Fibroblast of lung (primary cell): ENCODE results near the gene TTLL12. TPM values are rescaled to one million over a fixed set of nuclear protein-coding genes. Genes with fewer than 3 reads are reported as not detected.
A peak's percentile ranks its signal among the peaks of the same experiment; 100 is the strongest.

Experiments
- DNase-seq, 2 donors: peaks; one replicate each; pipeline versions ENCODE4 v3.0.0 to v3.0.0-alpha.2; 2010; ENCODE audit warnings: low read depth in 2 of 2
- H2AFZ ChIP-seq: 2 replicates; pipeline ENCODE4 v1.5.1; 2012; ENCODE audit warnings: low read length, control low read depth, inconsistent platforms
- H3K27ac ChIP-seq: 2 replicates; pipeline ENCODE4 v1.5.1; 2011; ENCODE audit warnings: low read length, control low read depth; ENCODE audit not compliant: insufficient read depth
- H3K27me3 ChIP-seq: 2 replicates; pipeline ENCODE4 v1.5.1; 2011; ENCODE audit warnings: mild to moderate bottlenecking, low read length; ENCODE audit not compliant: control insufficient read depth, insufficient read depth
- H3K36me3 ChIP-seq: 2 replicates; pipeline ENCODE4 v1.5.1; 2011; ENCODE audit warnings: low read length; ENCODE audit not compliant: control insufficient read depth, insufficient read depth
- H3K4me1 ChIP-seq: 2 replicates; pipeline ENCODE4 v1.5.1; 2011; ENCODE audit warnings: low read length; ENCODE audit not compliant: control insufficient read depth, insufficient read depth; ENCODE audit errors: extremely low read depth
- H3K4me2 ChIP-seq: 2 replicates; pipeline ENCODE4 v1.5.1; 2011; ENCODE audit warnings: low read length, control low read depth; ENCODE audit not compliant: insufficient read depth; ENCODE audit errors: extremely low read depth
- H3K4me3 ChIP-seq, 4 experiments: fragments of 200-600 bp in 1 of 4; sonication (generic) in 1 of 4; replicated peaks in 1 of 4; 2 replicates each; pipeline ENCODE4 v1.5.1; 2011 to 2016; ENCODE audit warnings: low read length in 4 of 4, low read depth in 3 of 4, mild to moderate bottlenecking in 3 of 4, control low read depth in 2 of 4, inconsistent platforms in 1 of 4, mixed read lengths in 1 of 4; ENCODE audit not compliant: insufficient read depth in 1 of 4; ENCODE audit errors: control extremely low read depth in 1 of 4
- H3K79me2 ChIP-seq: 2 replicates; pipeline ENCODE4 v1.5.1; 2012; ENCODE audit warnings: mild to moderate bottlenecking, low read length, inconsistent platforms; ENCODE audit not compliant: control insufficient read depth, insufficient read depth
- H3K9ac ChIP-seq: 2 replicates; pipeline ENCODE4 v1.5.1; 2011; ENCODE audit warnings: mild to moderate bottlenecking, low read length, control low read depth; ENCODE audit not compliant: insufficient read depth
- H3K9me3 ChIP-seq: 2 replicates; pipeline ENCODE4 v1.5.1; 2012; ENCODE audit warnings: low read depth, low read length; ENCODE audit not compliant: control insufficient read depth, insufficient read depth
- H4K20me1 ChIP-seq: 2 replicates; pipeline ENCODE4 v1.5.1; 2011; ENCODE audit warnings: low read length; ENCODE audit not compliant: control insufficient read depth, insufficient read depth; ENCODE audit errors: extremely low read depth
- CTCF ChIP-seq, 2 donors: IDR thresholded peaks in 1 of 2; conservative IDR thresholded peaks in 1 of 2; 1 replicate in 1 of 2; 2 replicates in 1 of 2; pipeline ENCODE4 v1.5.1; 2011 to 2012; ENCODE audit warnings: low read length in 2 of 2, control low read depth in 1 of 2, inconsistent platforms in 1 of 2, low read depth in 1 of 2, mild to moderate bottlenecking in 1 of 2
- EZH2 ChIP-seq: IDR thresholded peaks from 2 replicates; pipeline ENCODE4 v1.5.1; 2012; ENCODE audit warnings: low read length, control low read depth, mild to moderate bottlenecking; ENCODE audit errors: missing control alignments
- polyA plus RNA-seq, 2 donors: library from polyadenylated mRNA; depleted of rRNA in 1 of 2; stranded (reverse) in 1 of 2; unstranded in 1 of 2; fragments of >200 nt; gene quantifications; 2 replicates each; pipeline ENCODE4 v1.2.1, GENCODE V29; 2011 to 2012; ENCODE audit warnings: missing spikeins in 1 of 2
- total RNA-seq: library from RNA; depleted of rRNA; stranded (reverse); fragments of >200 nt; gene quantifications from 2 replicates; pipeline ENCODE4 v1.2.1, GENCODE V29; 2014

TTLL12 gene
- total and polyA plus RNA-seq, 2 donors (not counting 1 experiment from before 2014, with no cell fraction given), result 6.0 to 14.7 TPM

DNA sequence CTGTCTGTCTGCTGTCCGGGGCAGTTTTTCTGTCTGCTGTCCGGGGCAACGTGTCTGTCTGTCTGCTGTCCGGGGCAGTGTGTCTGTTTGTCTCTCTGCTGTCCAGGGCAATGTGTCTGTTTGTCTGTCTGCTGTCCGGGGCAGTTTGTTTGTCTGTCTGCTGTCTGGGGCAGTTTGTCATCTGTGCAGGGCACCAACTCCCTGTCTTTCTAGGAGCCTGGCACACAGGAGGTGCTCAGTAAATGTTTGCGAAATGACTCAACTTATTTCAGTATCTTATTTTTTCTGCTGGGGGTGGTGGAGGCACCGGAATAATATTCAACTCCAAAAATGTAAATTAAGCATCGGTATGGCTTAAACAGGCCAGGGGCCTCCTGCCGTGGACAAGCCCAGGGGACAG lies 12.0 kb upstream of the TTLL12 start:
- H2AFZ ChIP-seq, result no peak overlapping the region
- no peaks in the 10 kb centered on the region for H4K20me1 ChIP-seq
- peaks cover 12% of the 10 kb centered on the region for H3K27me3 ChIP-seq
- no peak for TF ChIP-seq CTCF (conservative IDR thresholded peaks at IDR 0.05 in 1 of 2, IDR thresholded peaks at IDR 0.05 in 1 of 2; ENCODE audit: low read depth in 1 of 2, low read length in 2 of 2)
- TF ChIP-seq EZH2, result no peak
- no peak overlapping the region for H3K9ac ChIP-seq
- no peak for DNase-seq
- no peak overlapping the region for H3K4me2 ChIP-seq
- no peaks in the 10 kb centered on the region for H3K79me2 ChIP-seq
- H3K9me3 ChIP-seq, result no peaks in the 10 kb centered on the region
- H3K36me3 ChIP-seq, result no peaks in the 10 kb centered on the region
- no peak overlapping the region for H3K4me3 ChIP-seq
- no peaks in the 10 kb centered on the region for H3K4me1 ChIP-seq
- H3K27ac ChIP-seq, result no peak overlapping the region

DNA sequence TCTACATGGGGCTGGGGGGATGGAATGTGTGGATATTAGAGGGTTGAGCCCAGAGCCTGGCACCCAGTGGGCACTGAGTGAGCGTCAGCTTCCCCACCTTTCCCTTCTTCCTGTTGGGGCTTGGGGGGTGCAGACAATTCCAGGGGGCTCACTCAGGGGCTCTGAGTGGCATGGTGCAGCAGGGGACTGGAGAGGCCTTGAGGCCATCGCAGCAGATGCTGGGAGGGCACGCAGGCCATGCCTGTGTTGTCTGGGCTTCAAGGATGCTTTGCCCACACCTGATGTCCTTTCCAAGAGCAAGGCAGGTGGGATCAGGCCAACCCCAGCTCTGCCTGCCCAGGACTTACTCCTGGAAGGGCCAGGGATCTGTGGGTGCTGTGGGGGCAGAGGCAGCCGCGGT lies 11.2 kb upstream of the TTLL12 start:
- no peaks in the 10 kb centered on the region for H3K9me3 ChIP-seq
- TF ChIP-seq EZH2 (no peak), CTCF (conservative IDR thresholded peaks at IDR 0.05 in 1 of 2, IDR thresholded peaks at IDR 0.05 in 1 of 2; ENCODE audit: low read depth in 1 of 2, low read length in 2 of 2) (no peak)
- H3K79me2 ChIP-seq, result no peaks in the 10 kb centered on the region
- H4K20me1 ChIP-seq, result no peaks in the 10 kb centered on the region
- H3K4me3 ChIP-seq, result no peak overlapping the region
- no peak overlapping the region for H2AFZ ChIP-seq
- DNase-seq, result no peak
- H3K4me2 ChIP-seq, result no peak overlapping the region
- no peaks in the 10 kb centered on the region for H3K4me1 ChIP-seq
- H3K27ac ChIP-seq, result no peak overlapping the region
- peaks cover 12% of the 10 kb centered on the region for H3K27me3 ChIP-seq
- no peaks in the 10 kb centered on the region for H3K36me3 ChIP-seq
- no peak overlapping the region for H3K9ac ChIP-seq

- H2AFZ ChIP-seq, result no peak overlapping the region
Observed at GRCh38 chr22:43197271-43197941, 10.5 kb upstream of the TTLL12 start.

More at GRCh38 chr22:43197271-43197941, 10.5 kb upstream of the TTLL12 start:
- Histone ChIP-seq H3K36me3 (no peaks in the 10 kb centered on the region), H3K4me3 (no peak overlapping the region), H3K9me3 (no peaks in the 10 kb centered on the region), H3K27ac (no peak overlapping the region), H3K4me2 (no peak overlapping the region), H4K20me1 (no peaks in the 10 kb centered on the region), H3K79me2 (no peaks in the 10 kb centered on the region), H3K9ac (no peak overlapping the region), H3K27me3 (peaks cover 9% of the 10 kb centered on the region), H3K4me1 (no peaks in the 10 kb centered on the region)
- DNase-seq, result peak in 1 of 2 donors; percentile 55
- TF ChIP-seq CTCF (conservative IDR thresholded peaks at IDR 0.05 in 1 of 2, IDR thresholded peaks at IDR 0.05 in 1 of 2; ENCODE audit: low read depth in 1 of 2, low read length in 2 of 2), result no peak
- no peak for TF ChIP-seq EZH2
